Activated T-helper 9 cell treated with anti-CD3 and anti-CD28 coated beads, Interleukin-2, amount 50 U/mL, for 16 hours (primary cell): Measurements from ENCODE around the gene CYP21A2.
"Not testable (repeated sequence)": the region's sequence is repeated elsewhere in the genome, so short reads cannot be mapped to it uniquely, and the experiment has no call there.

Source experiments
- DNase-seq: peaks from one replicate; pipeline ENCODE4 v3.0.0-alpha.2; 2020; ENCODE audit warnings: low read depth

Gene CYP21A2

GRCh38 chr6:32037598-32038524, at the start of gene CYP21A2:
CYP21A2 (plus strand) TSS chr6:32038415; CDS start chr6:32038423, 8 bp downstream.
- not testable (repeated sequence) for DNase-seq

DNA sequence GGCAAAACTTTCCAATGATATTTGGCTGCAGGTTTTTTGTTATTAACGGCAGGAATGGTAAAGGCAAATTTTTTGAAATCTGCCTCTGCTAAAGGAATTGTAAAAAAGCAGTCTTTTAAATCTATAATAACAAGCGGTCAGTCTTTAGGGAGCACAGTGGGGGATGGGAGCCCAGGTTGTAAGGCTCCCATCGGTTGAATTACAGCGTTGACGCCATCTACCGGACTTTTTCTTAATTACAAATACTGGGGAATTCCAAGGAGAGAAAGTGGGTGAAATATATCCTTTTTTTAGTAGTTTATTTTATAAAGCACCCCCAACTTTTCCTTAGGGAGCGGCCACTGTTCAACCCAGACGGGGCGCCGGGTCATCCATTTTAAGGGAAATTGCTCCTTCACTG, 48.9 kb upstream of the CYP21A2 start:
- not testable (repeated sequence) for DNase-seq

DNA sequence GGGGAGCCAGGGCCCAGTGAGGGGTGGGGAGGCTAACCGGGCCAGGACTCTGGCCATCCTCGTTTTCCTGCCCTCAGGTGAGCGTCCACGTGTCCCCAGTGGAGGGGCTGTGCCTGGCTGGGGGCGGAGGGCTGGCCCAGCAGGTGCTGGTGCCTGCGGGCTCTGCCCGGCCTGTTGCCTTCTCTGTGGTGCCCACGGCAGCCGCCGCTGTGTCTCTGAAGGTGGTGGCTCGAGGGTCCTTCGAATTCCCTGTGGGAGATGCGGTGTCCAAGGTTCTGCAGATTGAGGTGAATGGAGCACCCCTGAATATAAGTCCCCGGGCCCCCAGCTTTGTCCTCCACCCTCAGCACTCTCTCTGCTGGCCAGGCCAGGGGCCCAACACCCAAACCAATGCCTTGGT, 43.8 kb upstream of the CYP21A2 start:
- DNase-seq, result not testable (repeated sequence)

DNA sequence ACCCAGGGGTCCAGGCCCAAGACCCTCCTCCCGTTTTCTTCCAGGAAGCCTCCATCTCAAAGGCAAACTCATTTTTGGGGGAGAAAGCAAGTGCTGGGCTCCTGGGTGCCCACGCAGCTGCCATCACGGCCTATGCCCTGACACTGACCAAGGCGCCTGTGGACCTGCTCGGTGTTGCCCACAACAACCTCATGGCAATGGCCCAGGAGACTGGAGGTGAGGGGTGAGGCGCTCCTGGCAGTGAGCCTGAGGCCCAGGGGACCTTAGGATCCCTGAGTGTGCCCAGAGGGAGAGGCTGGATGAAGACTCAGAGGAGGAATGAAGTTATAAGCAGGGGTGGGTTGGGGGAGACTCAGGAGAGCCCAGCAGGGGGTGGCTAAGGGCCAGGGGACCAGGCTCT, 41.8 kb upstream of the CYP21A2 start:
- not testable (repeated sequence) for DNase-seq

GRCh38 chr6:32002546-32003268, 35.5 kb upstream of the CYP21A2 start:
- not testable (repeated sequence) for DNase-seq

DNA sequence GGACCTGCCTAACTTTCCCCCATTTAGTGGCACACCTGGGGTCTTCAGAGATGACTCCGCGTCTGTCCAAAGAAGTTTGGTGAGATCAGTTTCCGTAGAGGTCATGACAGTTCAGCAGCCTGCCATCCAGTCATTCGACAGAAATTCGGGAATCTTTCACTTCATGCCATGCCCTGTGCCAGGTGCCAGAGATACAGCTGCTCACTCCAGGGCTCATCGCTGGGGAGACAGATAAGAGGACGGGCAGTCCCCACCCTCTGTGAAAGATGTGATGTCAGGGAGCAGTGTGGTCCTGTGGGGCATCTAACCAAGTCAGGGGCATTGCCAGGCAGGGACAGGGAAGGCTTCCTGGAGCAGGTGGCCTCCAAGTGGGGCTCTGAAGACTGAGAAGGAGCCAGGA, 34.9 kb upstream of the CYP21A2 start:
- DNase-seq, result not testable (repeated sequence)

DNA sequence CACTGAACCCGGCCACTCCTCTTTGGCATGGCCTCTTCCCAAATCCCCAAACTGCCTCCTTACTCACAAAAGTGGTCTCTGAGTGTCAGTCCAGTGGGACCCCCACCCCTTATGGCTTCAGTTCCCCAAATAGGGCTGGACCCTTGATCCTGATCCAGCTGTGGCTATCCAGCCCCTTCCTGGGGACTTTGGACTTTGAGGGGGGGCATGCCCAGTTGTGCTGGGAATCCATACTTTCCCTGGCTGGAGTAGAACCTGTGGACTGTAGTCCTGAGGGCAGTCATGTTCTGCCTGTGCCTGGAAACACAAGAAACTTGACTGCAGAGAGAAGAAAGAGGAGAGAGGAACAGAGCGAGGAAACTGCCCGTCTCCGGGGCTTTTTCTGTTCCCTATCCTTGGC, 33.8 kb upstream of the CYP21A2 start:
- not testable (repeated sequence) for DNase-seq

DNA sequence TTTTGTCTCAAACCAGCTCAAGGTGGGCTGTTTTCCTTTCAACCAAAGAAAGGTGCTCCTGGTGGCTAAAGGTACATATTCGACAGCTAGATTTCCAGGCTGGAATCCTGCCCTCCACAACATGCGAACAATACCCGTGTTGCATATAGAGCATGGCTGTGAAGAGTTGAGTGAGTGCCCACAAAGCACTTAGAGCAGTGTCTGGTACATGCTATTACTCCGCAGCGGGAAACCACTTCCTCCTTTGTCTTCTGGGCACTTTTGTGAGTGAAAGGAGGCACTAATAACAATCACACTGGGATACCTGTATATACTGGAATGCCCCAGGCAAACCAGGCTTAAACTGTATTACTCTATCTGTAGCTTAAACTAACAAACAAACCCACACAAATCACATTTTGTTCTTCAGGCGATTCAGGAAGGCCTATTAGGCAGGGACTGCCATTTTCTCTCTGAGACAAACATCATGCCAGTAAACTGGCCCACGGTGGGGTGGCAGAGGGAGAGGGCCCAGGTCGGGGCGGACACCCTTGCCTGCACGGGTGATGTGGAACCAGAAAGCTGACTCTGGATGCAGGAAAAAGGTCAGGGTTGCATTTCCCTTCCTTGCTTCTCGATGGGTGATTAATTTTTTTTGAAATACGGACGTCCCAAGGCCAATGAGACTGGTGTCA, 33.2 kb upstream of the CYP21A2 start:
- DNase-seq, result not testable (repeated sequence)

DNA sequence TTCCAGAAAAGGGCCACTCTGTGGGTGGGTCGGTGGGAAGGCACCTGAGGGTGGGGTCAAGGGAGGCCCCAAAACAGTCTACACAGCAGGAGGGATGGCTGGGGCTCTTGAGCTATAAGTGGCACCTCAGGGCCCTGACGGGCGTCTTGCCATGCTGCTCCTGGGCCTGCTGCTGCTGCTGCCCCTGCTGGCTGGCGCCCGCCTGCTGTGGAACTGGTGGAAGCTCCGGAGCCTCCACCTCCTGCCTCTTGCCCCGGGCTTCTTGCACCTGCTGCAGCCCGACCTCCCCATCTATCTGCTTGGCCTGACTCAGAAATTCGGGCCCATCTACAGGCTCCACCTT, 32.7 kb upstream of the CYP21A2 start:
- not testable (repeated sequence) for DNase-seq

GRCh38 chr6:32005991-32006529, 32.2 kb upstream of the CYP21A2 start:
- DNase-seq, result not testable (repeated sequence)

GRCh38 chr6:32007086-32007485, 31.1 kb upstream of the CYP21A2 start:
- not testable (repeated sequence) for DNase-seq

GRCh38 chr6:32008037-32008436, 30.2 kb upstream of the CYP21A2 start:
- DNase-seq, result not testable (repeated sequence)

DNA sequence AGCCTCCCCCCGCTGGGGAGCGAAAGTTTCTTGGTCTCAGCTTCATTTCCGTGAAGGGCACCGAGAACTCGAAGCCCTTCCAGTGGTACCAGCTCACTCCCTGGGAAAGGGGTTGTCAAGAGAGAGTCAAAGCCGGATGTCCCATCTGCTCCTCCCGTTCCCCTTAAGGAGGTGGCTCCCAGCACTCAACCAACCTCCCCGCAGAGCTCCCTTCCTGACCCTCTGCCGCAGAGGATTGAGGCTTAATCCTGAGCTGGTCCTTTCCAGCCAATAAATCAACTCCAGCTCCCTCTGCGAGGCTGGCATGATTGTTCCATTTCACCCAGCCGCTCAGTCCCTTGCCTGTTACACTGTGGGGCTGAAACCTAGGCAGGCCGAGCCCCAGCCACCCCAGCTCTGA, 29.6 kb upstream of the CYP21A2 start:
- DNase-seq, result not testable (repeated sequence)

GRCh38 chr6:32009537-32009936, 28.7 kb upstream of the CYP21A2 start:
- not testable (repeated sequence) for DNase-seq

DNA sequence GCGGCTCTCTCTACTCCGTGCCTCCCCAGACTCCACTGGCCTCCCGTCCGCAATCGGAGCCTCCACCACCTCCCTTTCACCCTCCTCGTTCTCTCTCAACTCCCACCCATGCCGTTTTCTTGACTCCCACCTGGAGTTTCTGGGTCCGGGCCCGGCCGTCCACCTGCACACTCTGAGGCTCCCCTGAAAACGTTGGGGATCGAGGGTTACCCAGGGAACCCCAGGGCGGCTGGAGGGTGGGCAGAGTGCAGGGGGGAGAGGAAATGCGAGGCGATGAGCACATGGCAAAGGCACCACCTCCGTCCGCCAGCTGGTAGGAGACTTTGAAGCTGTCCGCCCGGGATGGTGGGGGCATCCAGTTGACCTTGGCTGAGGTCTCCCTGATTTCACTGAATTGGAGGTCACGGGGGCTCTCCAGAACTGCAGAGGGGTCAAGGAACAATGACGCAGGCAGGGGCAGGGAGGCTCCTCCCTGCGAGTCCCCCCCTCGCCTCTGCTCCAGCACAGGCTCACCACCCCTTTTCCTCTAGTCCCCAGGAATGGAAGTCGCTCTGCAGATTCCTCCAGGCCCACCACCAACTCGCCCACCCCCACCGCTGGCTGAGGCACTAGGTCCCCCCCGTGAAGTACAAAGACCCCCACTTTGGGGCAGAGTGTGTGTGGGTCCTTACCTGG, 27.2 kb upstream of the CYP21A2 start:
- DNase-seq, result not testable (repeated sequence)

DNA sequence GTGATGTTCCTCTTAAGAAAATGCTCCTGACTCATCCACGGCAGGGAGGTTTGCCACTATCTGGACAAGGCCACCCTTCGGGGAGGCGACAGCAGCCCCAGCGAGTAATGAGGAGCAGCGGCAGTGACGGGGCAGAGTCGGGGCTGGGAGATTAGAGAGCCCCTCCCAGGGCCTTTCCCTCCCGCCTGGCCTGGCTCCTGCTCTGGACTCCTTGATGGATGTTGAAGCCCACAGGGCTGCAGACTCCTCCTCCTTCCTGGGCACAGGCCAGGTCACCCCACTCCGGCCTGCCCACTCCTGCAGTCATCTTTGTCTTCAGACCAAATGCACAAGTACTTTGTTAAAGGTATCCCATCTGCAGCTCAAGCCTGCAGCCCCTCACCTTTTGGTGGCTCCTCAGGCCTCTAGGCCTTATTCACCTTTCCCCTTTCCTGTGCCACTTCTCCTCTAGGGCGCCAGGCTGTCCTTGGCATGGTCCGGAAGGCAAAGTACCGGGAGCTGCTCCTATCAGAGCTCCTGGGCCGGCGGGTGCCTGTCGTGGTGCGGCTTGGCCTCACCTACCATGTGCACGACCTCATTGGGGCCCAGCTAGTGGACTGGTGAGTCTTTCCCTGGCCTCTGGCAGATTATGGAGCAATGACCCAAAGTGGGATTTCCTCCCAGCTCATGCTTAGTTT, 25.1 kb upstream of the CYP21A2 start:
- not testable (repeated sequence) for DNase-seq

DNA sequence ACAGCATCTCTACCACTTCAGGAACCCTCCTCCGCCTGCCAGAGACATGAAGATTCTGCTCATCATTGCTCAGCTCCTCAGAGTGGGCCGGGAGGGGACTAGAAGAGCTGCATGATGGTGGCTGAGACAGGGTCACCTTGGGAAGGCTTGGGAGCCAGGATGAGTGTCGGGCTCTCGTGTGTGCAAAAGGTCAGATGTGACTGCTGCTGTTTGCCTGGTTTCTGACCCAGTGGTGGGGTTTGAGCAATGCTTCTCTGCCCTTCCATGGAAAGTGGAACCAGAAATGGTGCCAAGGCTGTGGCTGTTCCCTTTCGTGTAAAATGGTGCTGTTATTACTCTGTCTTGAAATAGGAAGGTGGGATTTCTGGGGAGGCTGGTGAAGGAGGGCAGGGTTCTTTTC, 24.5 kb upstream of the CYP21A2 start:
- not testable (repeated sequence) for DNase-seq

GRCh38 chr6:32014547-32014946, 23.7 kb upstream of the CYP21A2 start, which contains the start of gene C4B:
C4B (plus strand) TSS chr6:32014795; CDS start chr6:32014846, 51 bp downstream.
- DNase-seq, result not testable (repeated sequence)

DNA sequence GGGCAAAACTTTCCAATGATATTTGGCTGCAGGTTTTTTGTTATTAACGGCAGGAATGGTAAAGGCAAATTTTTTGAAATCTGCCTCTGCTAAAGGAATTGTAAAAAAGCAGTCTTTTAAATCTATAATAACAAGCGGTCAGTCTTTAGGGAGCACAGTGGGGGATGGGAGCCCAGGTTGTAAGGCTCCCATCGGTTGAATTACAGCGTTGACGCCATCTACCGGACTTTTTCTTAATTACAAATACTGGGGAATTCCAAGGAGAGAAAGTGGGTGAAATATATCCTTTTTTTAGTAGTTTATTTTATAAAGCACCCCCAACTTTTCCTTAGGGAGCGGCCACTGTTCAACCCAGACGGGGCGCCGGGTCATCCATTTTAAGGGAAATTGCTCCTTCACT, 16.1 kb upstream of the CYP21A2 start:
- DNase-seq, result not testable (repeated sequence)

DNA sequence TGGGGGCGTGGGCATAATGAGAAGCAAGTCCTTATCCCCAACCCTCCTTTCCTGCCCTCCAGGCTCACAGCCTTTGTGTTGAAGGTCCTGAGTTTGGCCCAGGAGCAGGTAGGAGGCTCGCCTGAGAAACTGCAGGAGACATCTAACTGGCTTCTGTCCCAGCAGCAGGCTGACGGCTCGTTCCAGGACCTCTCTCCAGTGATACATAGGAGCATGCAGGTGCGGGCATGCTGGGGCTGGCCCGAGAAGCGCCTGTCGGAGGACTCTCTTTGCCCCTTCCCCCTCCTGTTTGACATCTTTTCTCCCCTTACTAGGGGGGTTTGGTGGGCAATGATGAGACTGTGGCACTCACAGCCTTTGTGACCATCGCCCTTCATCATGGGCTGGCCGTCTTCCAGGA, 9.6 kb upstream of the CYP21A2 start:
- not testable (repeated sequence) for DNase-seq

DNA sequence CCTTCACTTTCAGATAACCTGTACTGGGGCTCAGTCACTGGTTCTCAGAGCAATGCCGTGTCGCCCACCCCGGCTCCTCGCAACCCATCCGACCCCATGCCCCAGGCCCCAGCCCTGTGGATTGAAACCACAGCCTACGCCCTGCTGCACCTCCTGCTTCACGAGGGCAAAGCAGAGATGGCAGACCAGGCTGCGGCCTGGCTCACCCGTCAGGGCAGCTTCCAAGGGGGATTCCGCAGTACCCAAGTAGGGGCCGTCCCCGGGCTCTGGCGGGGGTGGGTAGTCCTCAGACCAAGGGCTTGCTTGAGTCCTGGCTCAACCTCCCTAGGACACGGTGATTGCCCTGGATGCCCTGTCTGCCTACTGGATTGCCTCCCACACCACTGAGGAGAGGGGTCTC, 8.7 kb upstream of the CYP21A2 start:
- DNase-seq, result not testable (repeated sequence)
